PC-9 (cell line): ENCODE measurements around the gene CMSS1.

Source experiments
- CTCF ChIP-seq: fragments of 200-600 bp; sonication (generic); conservative IDR thresholded peaks from 2 replicates; pipeline ENCODE4 v1.6.1; 2017; ENCODE audit warnings: mixed run types, antibody characterized with exemption, mild to moderate bottlenecking, moderate library complexity
- EZH2 ChIP-seq: fragments of 200-600 bp; sonication (generic); IDR thresholded peaks from 2 replicates; pipeline ENCODE4 v1.8.0; 2017; ENCODE audit warnings: antibody characterized with exemption, low read depth

GRCh38 chr3:100002599-100003350 is 185.1 kb downstream of the CMSS1 start:
- no peak for TF ChIP-seq CTCF
- no peak for TF ChIP-seq EZH2
